ENCODE results near the gene MBP. TPM values are rescaled to one million over a fixed set of nuclear protein-coding genes. Genes with fewer than 3 reads are reported as not detected.

MBP gene
- total and polyA plus RNA-seq, 2 of the 13 experiments (the other 11 are each of a cell fraction or from before 2014, with no cell fraction given): 5.0 to 8.5 TPM

DNA sequence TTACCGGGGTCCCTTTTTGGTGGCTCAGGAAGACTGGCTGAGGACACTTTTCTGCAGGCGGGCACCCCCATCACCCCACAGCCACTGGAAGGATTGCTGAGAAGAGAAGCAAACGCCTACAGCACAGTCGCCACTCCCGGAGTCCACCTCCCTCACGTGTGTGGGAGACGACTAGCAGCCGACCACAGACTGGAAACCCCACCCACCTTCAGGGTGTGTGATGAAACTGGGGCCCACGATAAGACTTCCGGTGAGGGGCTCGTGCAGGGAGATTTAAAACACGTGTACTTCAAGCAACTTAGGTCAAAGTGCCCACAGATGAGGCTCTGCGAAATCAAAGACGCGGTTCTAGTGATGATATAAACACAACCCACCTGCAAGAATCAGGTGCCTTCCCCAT lies 26.3 kb downstream of the MBP start (continued):
- no peak for TF ChIP-seq SOX5 (CRISPR knock-in tag; IDR thresholded peaks at IDR 0.05; ENCODE audit: borderline replicate concordance)
- no peak for TF ChIP-seq ZNF549 (CRISPR knock-in tag; IDR thresholded peaks at IDR 0.05)
- TF ChIP-seq ZC3H13 (CRISPR knock-in tag; IDR thresholded peaks at IDR 0.05): no peak
- TF ChIP-seq, protein P1, sequence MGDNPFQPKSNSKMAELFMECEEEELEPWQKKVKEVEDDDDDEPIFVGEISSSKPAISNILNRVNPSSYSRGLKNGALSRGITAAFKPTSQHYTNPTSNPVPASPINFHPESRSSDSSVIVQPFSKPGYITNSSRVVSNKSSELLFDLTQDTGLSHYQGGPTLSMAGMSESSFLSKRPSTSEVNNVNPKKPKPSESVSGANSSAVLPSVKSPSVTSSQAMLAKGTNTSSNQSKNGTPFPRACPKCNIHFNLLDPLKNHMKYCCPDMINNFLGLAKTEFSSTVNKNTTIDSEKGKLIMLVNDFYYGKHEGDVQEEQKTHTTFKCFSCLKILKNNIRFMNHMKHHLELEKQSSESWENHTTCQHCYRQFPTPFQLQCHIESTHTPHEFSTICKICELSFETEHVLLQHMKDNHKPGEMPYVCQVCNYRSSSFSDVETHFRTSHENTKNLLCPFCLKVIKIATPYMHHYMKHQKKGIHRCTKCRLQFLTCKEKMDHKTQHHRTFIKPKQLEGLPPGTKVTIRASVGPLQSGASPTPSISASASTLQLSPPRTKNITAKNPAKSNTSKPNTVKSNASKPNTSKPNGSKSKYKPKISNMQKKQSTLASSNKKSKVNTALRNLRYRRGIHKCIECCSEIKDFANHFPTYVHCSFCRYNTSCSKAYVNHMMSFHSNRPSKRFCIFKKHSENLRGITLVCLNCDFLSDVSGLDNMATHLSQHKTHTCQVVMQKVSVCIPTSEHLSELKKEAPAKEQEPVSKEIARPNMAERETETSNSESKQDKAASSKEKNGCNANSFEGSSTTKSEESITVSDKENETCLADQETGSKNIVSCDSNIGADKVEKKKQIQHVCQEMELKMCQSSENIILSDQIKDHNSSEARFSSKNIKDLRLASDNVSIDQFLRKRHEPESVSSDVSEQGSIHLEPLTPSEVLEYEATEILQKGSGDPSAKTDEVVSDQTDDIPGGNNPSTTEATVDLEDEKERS (CRISPR knock-in tag; IDR thresholded peaks at IDR 0.05): no peak
- TF ChIP-seq SALL2 (CRISPR knock-in tag; IDR thresholded peaks at IDR 0.05): no peak
- TF ChIP-seq ZNF350 (CRISPR knock-in tag; IDR thresholded peaks at IDR 0.05; ENCODE audit: borderline replicate concordance, low read depth): no peak
- TF ChIP-seq, protein P2, sequence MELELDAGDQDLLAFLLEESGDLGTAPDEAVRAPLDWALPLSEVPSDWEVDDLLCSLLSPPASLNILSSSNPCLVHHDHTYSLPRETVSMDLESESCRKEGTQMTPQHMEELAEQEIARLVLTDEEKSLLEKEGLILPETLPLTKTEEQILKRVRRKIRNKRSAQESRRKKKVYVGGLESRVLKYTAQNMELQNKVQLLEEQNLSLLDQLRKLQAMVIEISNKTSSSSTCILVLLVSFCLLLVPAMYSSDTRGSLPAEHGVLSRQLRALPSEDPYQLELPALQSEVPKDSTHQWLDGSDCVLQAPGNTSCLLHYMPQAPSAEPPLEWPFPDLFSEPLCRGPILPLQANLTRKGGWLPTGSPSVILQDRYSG (CRISPR knock-in tag; IDR thresholded peaks at IDR 0.05): no peak

DNA sequence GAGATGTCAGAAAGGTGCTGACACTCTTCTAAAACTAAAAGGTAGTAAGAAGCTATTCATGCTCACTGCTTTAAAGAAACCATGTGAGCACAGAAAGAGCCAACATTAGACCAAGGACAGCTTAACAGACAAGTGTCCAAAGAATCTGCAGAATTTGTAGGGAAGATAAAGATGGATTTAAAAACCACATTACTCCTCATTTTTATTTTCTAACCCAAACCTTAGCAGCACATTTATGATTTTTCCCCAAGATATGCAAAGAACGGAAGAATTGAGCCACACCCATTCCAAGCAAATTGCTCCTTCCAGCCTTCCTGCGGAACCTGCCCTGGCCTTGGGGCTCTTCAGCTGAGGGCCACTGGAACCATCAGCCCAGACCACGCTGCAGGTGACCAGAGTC lies 26.9 kb downstream of the MBP start:
- no peaks in the 10 kb centered on the region; a peak in 2 of 5 replicates for H3K36me3 ChIP-seq (replicated peaks in 1 of 2; ENCODE audit: control insufficient read depth in 1 of 2, insufficient read depth in 2 of 2, low read length in 2 of 2)
- peaks cover 9% of the 10 kb centered on the region for H3K4me1 ChIP-seq (ENCODE audit: insufficient read depth, low read length)
- H3K4me2 ChIP-seq (ENCODE audit: low read depth, low read length): no peak overlapping the region
- ATAC-seq (no peak), DNase-seq (ENCODE audit: low spot score) (no peak), FAIRE-seq (no peak)
- TF ChIP-seq RCOR2 (CRISPR knock-in tag; IDR thresholded peaks at IDR 0.05): no peak
- TF ChIP-seq HNRNPLL (IDR thresholded peaks at IDR 0.05; ENCODE audit: low read depth, low read length, poor library complexity, severe bottlenecking): no peak
- TF ChIP-seq, protein P3, sequence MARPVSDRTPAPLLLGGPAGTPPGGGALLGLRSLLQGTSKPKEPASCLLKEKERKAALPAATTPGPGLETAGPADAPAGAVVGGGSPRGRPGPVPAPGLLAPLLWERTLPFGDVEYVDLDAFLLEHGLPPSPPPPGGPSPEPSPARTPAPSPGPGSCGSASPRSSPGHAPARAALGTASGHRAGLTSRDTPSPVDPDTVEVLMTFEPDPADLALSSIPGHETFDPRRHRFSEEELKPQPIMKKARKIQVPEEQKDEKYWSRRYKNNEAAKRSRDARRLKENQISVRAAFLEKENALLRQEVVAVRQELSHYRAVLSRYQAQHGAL (CRISPR knock-in tag; IDR thresholded peaks at IDR 0.05; ENCODE audit: not compliant biosample characterization): no peak
- TF ChIP-seq, protein P4, sequence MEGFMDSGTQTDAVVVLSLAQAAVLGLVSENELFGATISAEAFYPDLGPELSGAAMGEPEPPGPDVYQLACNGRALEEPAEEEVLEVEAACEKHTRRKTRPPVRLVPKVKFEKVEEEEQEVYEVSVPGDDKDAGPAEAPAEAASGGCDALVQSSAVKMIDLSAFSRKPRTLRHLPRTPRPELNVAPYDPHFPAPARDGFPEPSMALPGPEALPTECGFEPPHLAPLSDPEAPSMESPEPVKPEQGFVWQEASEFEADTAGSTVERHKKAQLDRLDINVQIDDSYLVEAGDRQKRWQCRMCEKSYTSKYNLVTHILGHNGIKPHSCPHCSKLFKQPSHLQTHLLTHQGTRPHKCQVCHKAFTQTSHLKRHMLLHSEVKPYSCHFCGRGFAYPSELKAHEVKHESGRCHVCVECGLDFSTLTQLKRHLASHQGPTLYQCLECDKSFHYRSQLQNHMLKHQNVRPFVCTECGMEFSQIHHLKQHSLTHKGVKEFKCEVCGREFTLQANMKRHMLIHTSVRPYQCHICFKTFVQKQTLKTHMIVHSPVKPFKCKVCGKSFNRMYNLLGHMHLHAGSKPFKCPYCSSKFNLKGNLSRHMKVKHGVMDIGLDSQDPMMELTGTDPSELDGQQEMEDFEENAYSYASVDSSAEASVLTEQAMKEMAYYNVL (CRISPR knock-in tag; IDR thresholded peaks at IDR 0.05; ENCODE audit: borderline replicate concordance): no peak
- TF ChIP-seq PHF5A (CRISPR knock-in tag; IDR thresholded peaks at IDR 0.05; ENCODE audit: low read depth, unreplicated experiment): no peak
- TF ChIP-seq ZNF782 (CRISPR knock-in tag; IDR thresholded peaks at IDR 0.05; ENCODE audit: borderline replicate concordance): no peak
- no peak for TF ChIP-seq NFE2L1 (CRISPR knock-in tag; IDR thresholded peaks at IDR 0.05; ENCODE audit: borderline replicate concordance)
- TF ChIP-seq ZNF850 (CRISPR knock-in tag; conservative IDR thresholded peaks at IDR 0.05): no peak
- no peak for TF ChIP-seq MZF1 (CRISPR knock-in tag; IDR thresholded peaks at IDR 0.05; ENCODE audit: borderline replicate concordance)
- no peaks in the 10 kb centered on the region for H4K20me1 ChIP-seq (ENCODE audit: insufficient read depth, low read length)
- H3K27me3 ChIP-seq (ENCODE audit: control insufficient read depth in 1 of 2, insufficient read depth in 2 of 2, low read length in 2 of 2): no peaks in the 10 kb centered on the region
- CTCF ChIA-PET (ENCODE audit: low intra/inter-chr PET ratio, low total read pairs): no interaction called here
- BruUV-seq (replicated peaks): no TSS peak
- H2AFZ ChIP-seq (ENCODE audit: low read length): no peak overlapping the region
- POLR2A ChIA-PET: no interaction called here
- intact Hi-C loops (cut with micrococcal nuclease; ENCODE audit: unreplicated experiment): no loop called here
- no peak overlapping the region for H3K4me3 ChIP-seq (replicated peaks in 1 of 3; ENCODE audit: insufficient read depth in 1 of 3, low read depth in 2 of 3, low read length in 3 of 3)
- 97% methylated on average over 3 of the region's 3 CpGs for WGBS (ENCODE audit: low lambda C conversion rate)
- no peak overlapping the region for H3K9ac ChIP-seq (ENCODE audit: insufficient read depth, low read depth, low read length)
- no peaks in the 10 kb centered on the region for H3K9me3 ChIP-seq (ENCODE audit: low read length)
- no peak overlapping the region for H3K27ac ChIP-seq (ENCODE audit: extremely low read length, insufficient read depth, low read length)
- in situ Hi-C loops (cut with HindIII; ENCODE audit: extremely low pct_ligation_motif_present, low pct_unique_long_range_greater_than_20kb): no loop called here
- no peaks in the 10 kb centered on the region for H3K79me2 ChIP-seq (ENCODE audit: insufficient read depth, low read length)

Data from HepG2 (cell line).